Activated naive CD4-positive, alpha-beta T cell treated with anti-CD3 and anti-CD28 coated beads, Interleukin-2, amount 50 U/mL, for 16 hours (primary cell): Measurements from ENCODE around the gene CEP162.
"Not testable (repeated sequence)": the region's sequence is repeated elsewhere in the genome, so short reads cannot be mapped to it uniquely, and the experiment has no call there.

ENCODE experiments used
- DNase-seq: peaks from one replicate; pipeline ENCODE4 v3.0.0-alpha.2; 2020

Gene CEP162

GRCh38 chr6:84086056-84086455 lies 141.4 kb downstream of the CEP162 start:
- DNase-seq = no peak

- not testable (repeated sequence) for DNase-seq
These were observed 142.7 kb downstream of the CEP162 start for GRCh38 chr6:84084705-84085104.

- DNase-seq = no peak
These were observed 144.7 kb downstream of the CEP162 start for GRCh38 chr6:84082689-84083265.

- DNase-seq = no peak
These were observed 146.2 kb downstream of the CEP162 start for GRCh38 chr6:84081222-84081621.

- no peak for DNase-seq
These were observed 149.1 kb downstream of the CEP162 start for GRCh38 chr6:84078335-84078734.

- no peak for DNase-seq
These were observed 149.8 kb downstream of the CEP162 start for GRCh38 chr6:84077645-84078044.

- no peak for DNase-seq
These were observed 152.3 kb downstream of the CEP162 start for GRCh38 chr6:84074988-84075781.
